Adrenal gland (tissue), 5 donors: ENCODE measurements around the gene PCSK9.

Experiments
- CTCF ChIP-seq, 6 experiments: fragments of 450-650 bp in 4 of 6; fragments of 200-600 bp in 2 of 6; sonication (generic) in 1 of 6; IDR thresholded peaks; 1 replicate in 5 of 6; 2 replicates in 1 of 6; pipeline versions ENCODE4 v1.5.1 to v1.8.0; 2016 to 2021; ENCODE audit warnings: antibody characterized with exemption in 6 of 6, mild to moderate bottlenecking in 2 of 6, moderate library complexity in 1 of 6
- POLR2A ChIP-seq, 2 donors: fragments of 450-650 bp; IDR thresholded peaks; one replicate each; pipeline ENCODE4 v1.6.1; 2017; ENCODE audit warnings: antibody characterized with exemption in 2 of 2, mild to moderate bottlenecking in 2 of 2, moderate library complexity in 1 of 2
- donor health status: DM: no; HTN: no; CAD: no.

DNA sequence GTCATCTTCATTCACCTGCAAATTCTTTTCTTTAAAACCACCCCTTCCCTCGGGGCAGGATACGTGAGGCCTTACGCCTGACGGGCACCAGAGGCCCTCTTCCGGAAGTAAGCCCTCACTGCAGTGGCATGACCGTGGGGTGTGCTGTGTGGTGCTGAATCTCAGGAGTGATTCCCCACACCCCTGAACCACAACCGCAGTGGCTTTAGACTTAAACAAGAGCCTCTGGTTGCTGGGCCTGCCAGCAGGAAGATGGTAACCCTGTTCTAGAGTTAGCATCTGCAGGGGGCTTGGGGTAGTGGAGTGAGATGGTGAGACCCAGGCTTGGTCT lies 28.5 kb upstream of the PCSK9 start:
- TF ChIP-seq CTCF (IDR thresholded peaks at IDR 0.05) (no peak), POLR2A (IDR thresholded peaks at IDR 0.05) (no peak)
